Activated gamma-delta T cell treated with anti-CD3 and anti-CD28 coated beads, Interleukin-2, amount 50 U/mL, for 16 hours (primary cell): ENCODE measurements around the gene NAB1.
A peak's percentile ranks its signal among the peaks of the same experiment; 100 is the strongest.
"Not testable (repeated sequence)": the region's sequence is repeated elsewhere in the genome, so short reads cannot be mapped to it uniquely, and the experiment has no call there.

Experiments
- DNase-seq: peaks from one replicate; pipeline ENCODE4 v3.0.0-alpha.2; 2020; ENCODE audit warnings: low read depth

Gene NAB1, protein sequence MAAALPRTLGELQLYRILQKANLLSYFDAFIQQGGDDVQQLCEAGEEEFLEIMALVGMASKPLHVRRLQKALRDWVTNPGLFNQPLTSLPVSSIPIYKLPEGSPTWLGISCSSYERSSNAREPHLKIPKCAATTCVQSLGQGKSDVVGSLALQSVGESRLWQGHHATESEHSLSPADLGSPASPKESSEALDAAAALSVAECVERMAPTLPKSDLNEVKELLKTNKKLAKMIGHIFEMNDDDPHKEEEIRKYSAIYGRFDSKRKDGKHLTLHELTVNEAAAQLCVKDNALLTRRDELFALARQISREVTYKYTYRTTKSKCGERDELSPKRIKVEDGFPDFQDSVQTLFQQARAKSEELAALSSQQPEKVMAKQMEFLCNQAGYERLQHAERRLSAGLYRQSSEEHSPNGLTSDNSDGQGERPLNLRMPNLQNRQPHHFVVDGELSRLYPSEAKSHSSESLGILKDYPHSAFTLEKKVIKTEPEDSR

DNA sequence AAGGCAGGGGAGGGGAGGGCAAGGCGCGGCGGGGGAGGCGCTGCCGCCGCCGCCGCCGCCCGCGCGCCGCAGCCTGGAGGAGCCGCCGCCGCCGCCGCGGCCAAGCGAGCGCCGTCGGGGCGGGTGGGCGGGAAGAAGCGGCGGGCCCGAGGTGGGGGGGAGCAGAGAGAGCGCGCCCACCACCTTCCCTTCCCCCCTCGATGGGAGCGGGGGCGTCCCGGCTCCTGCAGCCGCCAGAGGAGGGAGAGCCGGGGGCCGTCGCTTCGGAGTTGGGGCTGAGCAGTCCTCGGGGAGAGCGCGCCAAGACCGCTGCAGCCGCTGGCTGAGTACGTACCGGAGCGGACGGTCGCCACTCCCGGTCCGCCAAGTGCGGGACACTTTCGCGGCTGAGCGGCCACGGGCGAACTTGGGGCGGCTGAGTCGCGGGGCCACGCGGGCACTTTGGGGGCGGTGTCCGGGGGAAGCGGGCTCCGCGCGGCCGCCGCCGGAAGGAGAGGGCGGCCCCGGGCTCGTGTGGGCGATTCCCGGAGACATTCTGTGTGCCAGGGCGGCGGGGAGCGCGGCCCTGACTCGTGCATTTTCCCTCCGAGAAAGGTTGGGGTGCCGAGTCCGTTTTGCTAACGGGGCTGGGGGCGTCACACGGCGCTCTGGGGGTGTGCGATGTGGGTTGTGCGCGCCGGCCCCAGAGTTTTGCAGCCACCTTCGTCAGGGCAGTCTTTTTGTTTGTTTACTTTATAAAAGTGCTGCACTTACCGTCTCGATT lies at the start of gene NAB1:
TSS of gene NAB1 (plus strand) at position 49 of the 763 bp plus-strand sequence. CDS start 10,094 bp downstream, outside the sequence.
- DNase-seq = peak; percentile 48

- no peak for DNase-seq
These were observed 49.2 kb upstream of the NAB1 start for GRCh38 chr2:190599546-190600220.

DNA sequence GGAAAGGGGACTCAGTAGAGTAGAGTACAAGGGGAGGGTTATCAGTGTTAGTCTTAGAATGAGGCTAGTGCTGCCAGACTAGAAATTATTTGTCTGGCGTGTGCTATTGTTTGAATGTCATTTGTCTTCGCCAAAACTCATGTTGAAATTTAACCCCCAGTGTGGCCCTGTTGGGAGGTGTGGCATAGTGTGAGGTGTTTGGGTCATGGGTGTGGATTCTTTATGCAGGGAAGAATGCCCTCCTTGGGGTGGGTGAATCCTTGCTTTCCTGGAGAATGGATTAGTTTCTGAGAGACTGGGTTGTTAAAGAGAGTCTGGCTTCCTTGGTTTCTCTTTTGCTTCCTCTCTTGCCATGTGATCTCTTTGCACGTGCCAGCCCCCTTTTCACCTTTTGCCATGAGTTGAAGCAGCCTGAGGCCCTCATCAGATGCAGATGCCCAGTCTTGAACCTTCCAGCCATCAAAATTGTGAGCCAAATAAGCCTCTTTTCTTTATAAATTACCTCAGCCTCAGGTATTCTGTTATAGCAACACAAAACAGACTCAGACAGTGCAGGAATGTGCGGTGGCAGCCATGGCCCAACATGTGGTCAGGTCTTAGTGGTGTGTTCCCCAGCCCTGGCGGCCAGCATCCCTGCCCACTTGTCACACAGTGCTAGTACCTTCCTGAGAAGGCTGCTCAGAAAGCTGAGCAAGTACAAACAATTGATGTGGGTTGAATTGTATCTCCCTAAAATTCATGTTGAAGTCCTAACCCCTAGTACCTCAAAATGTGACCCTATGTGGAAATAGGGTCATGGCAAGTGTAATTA lies 48.4 kb upstream of the NAB1 start:
- DNase-seq = no peak

DNA sequence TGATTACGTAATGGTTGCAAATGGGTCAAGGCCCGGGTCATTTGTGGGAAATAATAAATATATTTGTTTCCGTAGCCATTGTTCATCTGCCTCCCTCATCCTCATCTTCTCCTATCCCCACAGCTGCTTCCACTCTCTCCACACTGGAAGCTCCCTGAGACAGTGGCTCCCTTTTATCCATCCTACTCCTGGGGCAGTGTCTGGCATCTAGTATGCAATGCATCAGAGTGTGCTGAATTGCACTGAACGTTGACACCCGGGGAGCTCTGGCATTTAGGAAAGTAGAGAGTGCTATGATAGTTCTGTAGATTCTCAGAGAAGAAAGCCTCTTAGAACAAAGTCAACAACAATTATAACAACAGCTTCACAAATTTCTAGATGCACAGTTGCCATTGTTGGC lies 45.5 kb upstream of the NAB1 start:
- no peak for DNase-seq

DNA sequence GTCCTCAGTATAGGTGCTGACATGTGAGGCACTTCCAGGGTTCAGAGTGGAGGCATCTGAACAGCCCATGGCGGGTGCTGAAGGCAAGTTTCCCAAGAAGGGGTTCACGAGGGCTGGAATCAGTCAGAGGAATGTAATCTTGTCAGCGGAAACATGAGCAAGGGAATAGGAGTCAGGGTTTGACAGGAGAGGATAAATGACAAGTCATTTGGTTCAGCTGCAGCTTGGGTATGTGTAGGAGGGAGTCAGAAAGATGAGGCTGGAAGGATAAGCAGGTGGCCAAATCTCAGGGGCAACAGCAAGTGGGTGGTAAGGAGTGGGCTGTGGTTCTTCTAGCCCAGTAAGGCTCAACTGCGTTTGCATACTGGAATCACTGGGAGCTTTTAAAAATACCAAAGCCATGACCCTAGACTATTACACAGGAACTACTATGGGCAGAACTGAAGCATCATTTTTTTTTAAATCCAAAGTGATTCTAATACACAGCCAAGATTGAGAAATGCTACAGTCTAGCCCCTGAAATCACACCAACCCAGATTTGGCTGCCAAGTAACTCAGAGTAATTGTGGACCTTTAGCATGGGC lies 41.8 kb upstream of the NAB1 start:
- no peak for DNase-seq

- no peak for DNase-seq
These were observed 41.1 kb upstream of the NAB1 start for GRCh38 chr2:190607657-190608357.

- not testable (repeated sequence) for DNase-seq
These were observed 40.0 kb upstream of the NAB1 start for GRCh38 chr2:190608863-190609262.

GRCh38 chr2:190609397-190609796 lies 39.5 kb upstream of the NAB1 start:
- DNase-seq = not testable (repeated sequence)

DNA sequence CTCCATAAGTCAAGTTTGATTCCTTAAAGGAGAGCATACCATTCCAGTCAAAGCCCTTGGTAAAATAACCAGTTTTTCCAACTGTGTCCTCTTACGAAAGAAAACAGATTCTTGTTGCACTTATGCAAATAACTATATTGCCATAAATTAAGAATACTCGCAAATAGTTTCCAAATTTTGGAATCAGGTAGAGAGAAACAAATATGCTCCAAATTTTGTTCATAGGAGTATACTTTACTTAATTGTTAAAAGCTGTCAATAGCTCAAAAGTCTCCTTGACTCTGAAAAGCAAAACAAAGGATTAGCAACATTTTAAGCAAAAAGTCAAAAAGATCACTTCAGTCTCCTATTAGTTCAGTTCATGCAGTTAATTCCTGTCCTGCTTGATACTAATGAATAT lies 38.4 kb upstream of the NAB1 start:
- DNase-seq = not testable (repeated sequence)

DNA sequence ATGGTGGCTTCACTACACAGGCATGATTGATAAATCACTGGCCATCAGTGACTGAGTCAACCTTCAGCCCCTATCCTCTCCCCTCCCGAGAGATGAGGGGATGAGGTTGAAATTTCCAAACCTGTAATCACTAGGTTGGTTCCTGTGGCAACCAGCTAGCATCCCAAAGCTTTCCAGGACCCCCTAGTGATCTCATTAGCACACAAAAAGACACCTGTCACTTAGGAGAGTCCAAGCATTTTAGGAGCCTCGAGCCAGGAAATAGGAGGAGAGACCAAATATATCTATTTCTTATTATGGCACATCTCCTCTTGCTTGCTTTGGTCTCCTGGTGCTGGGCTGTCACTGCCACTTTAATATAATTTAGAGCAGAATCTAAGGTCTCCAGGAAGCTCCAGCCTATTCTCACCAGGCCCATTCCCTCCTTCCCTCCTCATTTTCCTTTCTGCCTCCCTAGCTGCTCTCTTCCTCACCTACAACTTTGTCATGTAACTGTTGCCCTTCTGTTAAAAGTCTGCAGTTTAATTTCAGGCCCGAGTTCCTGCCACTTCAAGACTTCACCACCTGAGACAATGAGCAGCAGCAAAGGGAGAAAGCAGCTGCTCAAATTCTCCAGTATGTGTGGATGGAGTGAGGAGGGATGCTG lies 33.2 kb upstream of the NAB1 start:
- DNase-seq = no peak

DNA sequence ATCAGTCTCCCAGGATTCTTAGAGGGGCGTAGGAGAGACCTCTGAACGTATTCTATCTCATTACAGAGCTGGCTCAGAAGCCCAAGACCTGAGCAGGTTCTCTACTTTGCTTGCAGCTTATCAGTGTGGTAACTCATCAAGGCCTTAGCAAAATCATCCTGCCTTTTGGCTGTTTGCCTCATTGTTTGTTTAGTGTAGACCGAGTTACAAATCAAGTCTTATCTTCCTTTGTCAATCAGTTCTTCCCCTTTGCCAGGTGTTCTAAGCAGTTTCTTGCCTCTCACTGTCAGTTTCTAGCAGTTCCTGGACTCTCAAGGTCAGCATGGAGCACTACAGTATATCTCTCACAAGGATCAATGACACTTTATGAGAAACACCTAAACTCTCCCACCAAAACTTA lies 30.9 kb upstream of the NAB1 start:
- DNase-seq = no peak

- no peak for DNase-seq
These were observed 23.2 kb upstream of the NAB1 start for GRCh38 chr2:190625691-190626090.

DNA sequence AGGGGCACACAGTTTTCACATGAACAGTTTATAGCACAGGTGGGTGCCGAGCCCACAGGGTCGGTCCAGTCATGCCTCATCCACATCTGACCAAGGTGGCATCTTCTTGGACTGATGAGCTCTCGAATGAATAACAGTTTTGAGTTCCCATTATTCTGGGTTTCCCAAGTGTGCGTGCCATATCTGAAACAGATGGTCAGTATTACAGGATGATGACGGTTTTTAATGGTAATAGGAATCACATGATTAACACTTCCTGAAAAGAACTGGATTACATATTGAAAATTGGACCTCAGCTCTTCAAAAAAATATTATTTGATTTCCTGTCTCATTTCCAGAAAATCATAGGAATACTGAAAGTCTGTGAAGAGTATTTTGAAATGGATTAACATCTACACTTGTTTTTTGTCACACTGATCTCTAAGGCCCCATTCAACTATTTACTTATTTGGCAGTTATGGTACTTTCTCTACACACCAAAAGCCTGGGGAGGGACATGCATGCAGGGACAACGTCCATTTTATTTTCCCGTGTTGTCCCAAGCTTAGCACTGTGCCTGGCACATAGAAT lies 22.2 kb upstream of the NAB1 start:
- DNase-seq = no peak

DNA sequence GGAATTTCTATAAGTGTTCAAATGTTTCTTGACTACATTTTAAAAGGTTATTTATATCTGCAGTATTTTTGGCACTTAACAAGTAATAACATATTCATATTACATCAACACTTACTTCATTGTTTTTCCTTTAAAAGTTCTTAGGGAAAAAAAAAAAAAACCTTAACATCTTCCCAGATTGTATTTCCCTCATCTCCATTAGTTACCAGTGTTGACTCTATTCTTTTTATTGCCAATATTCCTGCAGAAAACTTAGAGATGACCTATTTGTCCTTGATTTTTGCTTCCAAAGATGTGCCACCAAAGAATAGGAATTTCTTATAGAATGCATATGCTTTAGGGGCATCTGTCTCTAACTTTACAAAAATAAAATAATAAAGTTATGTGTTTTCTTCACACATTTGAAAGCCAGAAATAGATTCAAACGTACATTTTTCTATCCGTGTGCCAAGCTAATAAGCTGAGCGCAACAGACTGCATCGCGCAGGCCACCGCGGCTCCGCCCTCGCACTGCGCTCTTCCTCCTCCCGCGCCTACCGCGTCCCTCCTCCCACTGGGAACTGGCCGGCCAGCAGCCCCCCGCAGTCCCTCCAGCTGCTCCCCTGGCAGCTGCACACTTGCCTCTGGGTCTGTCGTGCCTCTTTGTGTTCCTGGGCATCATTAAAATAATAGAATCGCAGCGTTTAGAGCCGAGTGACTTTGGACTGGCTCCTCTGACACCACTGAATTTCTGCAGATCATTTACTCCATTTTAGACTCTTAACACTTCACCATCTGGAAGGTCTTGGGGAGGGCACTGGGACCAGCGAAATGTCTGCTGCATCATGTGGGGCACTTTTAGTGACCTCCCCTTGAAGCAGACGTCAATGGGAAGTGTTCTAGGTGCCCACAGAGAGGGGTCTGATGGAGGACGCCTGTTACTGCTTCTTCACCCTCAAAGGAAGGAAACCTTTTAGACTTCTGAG lies 21.2 kb upstream of the NAB1 start:
- DNase-seq = no peak

- no peak for DNase-seq
These were observed 20.1 kb upstream of the NAB1 start for GRCh38 chr2:190628591-190629319.

DNA sequence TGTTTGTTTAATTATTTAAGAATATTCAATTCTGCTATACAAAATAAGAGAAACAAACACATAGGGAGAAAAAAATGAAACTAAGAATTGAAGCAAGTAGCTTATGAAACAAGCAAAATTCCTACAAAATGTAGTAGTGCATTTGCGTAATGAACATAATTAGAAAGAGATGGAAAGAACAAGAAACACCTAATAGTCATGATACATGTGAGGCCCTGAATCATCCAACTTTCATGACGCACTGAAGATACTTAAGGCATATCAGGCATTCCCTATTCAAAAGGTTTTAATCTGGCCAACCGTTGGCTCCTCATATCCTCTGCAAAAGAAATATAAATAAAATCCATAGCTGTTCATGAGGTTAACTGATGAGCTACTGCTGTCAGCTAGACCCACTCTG lies 14.5 kb upstream of the NAB1 start:
- no peak for DNase-seq

- no peak for DNase-seq
These were observed 13.1 kb upstream of the NAB1 start for GRCh38 chr2:190635781-190636180.

DNA sequence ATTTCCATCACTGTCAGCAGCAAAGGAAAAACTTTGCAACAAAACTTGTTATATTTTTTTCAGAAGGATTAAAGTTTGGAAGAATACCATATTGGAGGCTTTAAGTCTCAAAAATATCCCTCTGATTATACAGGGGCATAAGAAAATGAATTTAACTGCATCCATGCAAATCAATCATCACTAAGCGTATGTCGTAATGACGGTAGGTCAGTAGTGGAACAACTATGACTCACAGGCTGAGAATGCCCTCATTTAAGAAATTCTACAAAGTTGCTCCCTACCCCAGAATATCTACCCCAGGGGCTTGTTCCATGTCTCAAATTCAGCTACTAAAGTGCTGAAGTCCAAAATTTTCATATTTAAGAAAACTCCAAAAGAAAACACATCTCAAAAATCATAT lies 12.5 kb upstream of the NAB1 start:
- DNase-seq = no peak
